IPS DF 4.7 (cell line): ENCODE measurements around the gene IFI27.

Experiments
- DNase-seq: peaks from one replicate; pipeline ENCODE4 v3.0.0-alpha.2; 2013; ENCODE audit warnings: low spot score; ENCODE audit errors: extremely low read depth

Gene IFI27

DNA sequence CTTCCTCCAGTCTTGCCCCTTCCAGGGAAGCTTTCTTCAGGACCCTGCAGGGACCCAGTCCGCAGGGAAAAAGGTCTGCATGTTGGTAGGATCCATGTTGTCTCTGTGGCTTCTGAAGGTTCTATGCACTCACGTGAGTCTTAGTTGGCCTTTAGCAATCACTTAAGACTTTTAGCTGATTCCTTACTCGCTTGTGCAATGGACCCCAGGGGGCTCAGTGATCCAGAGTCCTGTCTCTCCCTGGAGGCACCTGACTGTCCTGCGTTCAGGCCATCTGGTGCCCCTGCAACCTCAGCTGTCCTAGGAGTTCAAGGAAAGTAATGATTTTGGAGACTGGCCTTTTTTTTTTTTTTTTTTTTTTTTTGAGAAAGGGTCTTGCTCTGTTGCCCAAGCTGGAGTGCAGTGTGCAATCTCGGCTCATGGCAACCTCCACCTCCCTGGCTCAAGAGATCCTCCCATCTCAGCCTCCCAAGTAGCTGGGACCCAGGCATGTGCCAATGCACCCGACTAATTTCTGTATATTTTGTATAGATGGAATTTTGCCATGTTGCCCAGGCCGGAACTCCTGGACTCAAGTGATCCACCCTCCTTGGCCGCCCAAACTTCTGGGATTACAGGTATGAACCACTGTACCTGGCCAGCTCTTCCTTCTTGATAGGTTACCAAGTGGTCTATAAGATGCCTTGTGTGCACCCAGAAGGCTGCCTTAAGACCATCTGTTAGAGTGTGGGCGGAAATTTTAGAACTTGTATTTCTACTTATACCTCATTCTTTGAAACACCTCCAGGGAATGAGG lies 14.2 kb downstream of the IFI27 start:
- no peak for DNase-seq

DNA sequence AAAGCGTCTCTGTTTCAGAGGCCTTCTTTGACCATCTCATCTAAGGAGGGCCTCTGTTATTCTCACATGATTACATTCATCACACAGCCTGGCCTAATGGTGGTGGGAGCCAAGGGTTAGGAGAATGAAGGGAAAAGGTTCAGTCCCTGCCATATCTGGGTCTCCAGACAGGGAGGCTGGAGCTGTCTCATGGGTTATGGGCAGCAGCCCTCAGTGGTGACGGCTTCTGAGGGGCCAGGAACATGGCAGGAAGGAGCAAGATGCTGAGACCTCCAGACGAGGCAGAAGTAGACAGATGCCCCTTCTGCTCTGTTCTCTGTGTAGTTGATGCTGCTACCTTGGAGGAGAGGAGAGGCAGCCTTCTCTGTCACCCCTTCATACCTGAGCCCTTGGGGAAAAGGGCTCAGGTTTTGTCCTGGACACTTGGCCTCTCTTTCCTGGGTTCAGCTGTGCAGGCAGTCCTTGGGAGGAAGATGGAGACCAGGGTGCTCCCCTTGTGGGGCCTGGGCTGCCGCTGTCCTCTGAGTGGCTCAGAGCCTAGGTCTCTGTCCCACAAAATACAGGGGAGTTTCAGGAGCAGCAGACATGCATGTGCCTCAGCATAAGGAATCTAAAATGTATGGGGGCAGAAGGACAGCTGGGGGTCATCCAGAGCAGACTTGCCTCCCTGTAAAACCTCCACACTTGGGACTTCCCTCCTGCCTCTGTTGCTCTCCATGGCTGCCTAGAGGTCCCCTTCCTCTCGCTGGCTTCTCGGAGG lies 15.3 kb downstream of the IFI27 start:
- DNase-seq, result no peak

DNA sequence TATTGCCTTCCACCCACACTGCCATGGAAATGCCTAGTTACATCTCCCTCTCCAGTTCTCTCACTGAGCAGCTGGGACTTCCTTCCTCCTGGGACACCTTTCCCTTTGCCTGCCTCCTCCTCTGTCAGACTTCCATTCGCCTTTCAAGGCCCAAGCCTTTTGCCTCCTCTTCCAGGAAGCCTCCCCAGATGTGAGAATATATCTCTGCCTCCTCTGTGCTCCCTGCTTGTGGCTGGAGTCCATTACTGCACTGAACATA lies 15.8 kb downstream of the IFI27 start:
- DNase-seq, result no peak

DNA sequence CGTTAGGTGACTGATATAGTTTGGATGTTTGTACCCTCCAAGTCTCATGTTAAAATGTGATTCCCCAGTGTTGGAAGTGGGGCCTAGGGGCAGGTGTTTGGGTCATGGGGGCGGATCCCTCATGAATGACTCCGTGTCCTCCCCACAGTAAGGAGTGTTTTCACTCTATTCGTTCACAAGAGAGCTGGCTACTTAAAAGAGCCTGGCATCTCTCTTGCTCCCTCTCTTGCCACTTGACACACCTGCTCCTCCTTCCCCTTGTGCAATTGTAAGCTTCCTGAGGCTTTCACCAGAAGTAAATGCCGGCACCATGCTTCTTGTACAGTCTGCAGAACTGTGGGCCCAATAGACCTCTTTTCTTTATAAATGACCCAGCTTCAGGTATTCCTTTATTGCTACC lies 16.3 kb downstream of the IFI27 start:
- no peak for DNase-seq

DNA sequence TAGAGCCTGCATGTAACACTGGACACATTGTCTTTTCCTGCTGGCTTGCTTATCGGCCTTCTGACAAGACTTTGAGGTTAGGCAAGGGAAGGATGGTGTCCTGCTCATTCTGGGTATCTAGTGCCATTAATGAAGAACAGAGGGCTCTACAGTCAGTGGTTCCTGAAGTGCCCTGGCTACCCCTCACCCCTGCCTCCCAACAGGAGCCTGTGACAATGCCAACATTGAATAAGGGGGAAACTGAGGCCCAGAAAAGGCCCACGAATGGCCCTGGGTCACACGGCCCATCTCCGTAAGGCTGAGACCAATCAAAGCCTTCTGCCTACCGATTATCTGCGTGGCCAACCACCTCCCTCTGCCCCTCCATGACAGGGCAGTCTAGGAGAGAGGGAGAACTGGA lies 16.8 kb downstream of the IFI27 start:
- DNase-seq, result no peak

DNA sequence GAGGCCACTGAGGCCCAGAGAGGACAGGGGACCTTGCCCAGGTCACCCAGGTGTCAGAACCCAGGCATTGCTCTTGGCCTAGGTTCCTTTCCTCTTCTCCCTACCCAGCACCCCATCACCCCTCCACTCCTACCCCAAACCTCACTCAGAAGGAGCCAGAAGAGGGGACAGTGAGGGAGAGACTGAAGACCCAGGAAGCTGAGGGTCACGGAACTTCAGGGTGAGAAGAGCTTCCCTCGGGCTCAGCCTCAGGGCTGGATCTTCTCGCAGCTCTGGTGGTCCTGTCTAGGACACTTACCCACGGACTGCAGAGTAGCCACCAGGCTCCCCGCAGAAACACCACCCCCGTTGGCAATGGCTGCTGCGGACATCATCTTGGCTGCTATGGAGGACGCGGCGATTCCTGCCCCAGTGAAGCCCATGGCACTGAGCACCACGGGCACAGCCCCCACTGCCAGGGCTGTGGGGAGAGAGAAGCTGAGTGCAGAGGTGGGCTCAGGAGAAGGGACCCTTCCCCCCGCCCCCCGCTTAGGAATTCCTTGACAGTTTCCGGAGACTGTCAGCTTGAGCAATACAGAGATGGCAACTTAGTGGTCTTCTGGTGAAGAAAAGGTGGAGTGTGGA lies 17.8 kb downstream of the IFI27 start:
- DNase-seq, result no peak

DNA sequence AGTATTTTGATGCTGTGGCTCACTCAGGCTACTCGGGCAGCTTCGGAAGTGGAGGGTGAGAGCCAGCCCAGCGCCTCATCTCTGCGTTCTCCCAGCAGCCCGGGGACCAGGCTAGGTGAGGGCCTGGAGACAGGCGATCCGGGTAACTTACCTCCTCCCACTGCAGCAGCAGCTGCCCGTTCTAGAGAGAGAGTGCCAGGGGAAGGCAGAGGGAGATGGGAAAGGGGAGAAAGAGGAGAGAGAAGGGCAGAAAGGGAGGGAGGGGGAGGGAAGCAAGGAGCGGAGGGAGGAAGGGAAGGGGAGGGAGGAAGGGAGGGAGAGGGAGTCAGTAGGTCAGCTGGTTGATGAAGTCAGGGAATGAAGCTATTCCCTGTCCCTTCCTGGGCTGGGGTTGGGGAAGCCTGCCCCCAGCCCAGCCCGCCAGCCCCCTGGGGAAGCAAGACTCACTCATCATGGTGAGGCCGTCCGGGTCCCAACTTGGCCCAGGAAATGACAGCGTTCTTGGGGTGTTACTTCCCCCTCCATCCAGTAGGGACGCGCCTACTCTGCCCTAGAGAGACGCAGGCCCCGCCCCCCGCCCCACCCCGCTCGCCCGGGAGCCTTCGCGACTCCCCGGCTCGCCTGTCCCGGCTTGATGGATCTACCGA lies 18.7 kb downstream of the IFI27 start, which contains the start of gene IFI27L2:
Gene IFI27L2 (minus strand): TSS at position 494 of the 647 bp plus-strand sequence. CDS start 40 bp downstream, at position 454.
- DNase-seq, result no peak

DNA sequence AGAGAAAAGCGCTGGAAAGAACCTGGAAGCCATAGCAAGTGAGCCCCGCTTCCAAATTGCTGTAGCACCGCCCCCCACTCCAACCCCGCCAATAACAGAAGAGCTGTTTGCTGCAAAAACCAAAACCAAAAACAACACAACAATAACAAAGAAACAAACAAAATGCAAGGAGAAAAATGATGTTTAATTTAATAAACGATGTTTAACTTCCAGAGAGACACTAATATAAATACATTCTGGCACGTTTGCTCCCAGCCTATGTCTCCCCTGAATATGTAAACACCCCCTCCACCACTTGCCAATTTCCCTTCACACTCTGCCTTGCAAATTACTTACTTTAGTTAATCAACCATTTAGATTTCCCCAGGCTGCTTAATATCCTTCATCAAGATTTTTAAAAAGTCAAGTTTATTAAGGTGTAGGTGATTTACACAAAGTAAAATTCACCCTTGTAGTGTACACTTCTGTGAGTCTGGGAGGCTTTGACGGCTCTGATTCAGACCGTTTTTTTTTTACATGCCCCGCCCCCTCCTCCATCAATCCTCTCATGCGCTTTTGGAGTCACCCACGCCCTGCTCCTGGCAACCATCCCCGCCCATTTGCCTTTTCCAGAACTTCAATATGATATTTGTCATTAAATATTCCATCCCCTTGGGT lies 19.4 kb downstream of the IFI27 start:
- DNase-seq, result no peak

DNA sequence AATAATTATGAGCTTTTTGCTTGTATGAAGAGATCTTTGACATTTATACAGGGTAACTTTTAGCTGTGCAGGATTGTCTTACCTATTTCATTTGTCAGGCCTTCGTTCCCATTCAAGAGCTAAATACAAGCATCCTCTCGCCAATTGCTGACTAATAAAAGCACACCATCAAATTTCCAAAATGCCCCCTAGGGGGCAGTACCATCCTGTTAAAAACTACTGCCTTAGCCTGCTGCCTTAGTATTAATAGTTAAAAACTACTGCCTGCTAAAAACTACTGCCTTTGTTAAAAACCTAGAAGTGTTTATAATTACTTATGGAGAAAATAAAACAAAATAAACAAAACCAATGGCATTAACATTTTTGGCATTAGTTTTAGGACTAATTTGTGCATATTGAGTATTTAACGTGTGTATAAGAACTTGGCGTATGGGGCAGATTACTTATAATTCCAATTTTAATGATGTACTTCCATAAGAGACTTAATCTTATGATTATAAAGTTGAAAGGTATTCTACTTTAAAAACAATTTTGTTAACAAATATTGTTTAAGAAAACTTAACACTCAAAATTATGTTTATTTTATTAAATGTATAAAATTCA lies 21.9 kb downstream of the IFI27 start:
- DNase-seq, result no peak

DNA sequence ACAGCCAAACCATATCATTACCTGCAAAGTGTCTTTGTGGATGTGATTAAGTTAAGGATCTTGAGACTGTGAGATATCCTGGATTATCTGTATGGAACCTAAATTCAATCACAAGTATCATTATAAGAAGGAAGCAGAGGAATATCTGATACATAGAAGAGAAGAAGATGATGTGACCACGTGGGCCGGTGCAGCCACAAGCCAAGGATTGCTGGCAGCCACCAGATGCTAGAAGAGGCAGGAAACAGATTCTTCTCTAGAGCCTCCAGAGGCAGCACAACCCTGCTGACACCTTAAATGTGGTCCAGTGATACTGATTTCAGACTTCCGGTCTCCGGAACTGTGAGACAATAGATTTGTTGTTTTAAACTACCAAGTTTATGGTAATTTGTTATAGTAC lies 24.9 kb downstream of the IFI27 start:
- DNase-seq, result no peak

DNA sequence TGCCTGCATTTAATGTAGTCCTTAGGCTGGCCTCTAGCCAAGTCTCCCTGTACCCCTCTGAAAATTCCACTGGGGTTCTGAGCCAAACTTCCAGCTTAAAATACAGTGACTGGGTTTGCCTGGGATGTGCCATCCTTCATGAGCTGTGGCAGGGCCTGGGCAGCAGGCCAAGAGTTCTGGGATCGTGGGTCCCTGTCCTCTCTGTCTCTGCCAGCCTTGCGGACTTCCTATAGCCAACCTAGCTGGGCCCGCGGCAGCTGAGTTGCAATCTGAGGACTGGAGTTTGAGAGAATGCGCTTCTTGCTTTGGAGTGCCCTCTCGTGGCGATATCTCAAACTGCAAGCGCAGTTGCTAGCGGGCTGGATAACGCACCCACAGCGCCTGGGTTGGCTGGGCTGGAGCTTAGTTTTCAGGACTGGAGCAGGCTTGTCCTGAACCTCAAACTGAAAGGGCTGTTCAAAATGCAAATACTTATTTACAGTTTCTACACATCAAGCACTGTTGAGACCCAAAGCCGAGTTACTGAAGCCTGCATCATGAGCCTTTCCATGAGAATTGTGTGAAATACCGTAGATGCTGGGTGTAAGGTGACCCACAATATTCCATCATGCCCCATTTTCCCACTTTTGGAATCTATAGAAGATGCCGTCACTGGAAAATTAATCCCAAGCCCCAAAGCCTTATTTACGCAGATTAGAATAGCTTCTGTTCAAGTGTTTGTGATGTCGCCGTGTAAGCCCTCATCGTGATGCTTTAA lies 26.2 kb downstream of the IFI27 start:
- DNase-seq, result no peak

DNA sequence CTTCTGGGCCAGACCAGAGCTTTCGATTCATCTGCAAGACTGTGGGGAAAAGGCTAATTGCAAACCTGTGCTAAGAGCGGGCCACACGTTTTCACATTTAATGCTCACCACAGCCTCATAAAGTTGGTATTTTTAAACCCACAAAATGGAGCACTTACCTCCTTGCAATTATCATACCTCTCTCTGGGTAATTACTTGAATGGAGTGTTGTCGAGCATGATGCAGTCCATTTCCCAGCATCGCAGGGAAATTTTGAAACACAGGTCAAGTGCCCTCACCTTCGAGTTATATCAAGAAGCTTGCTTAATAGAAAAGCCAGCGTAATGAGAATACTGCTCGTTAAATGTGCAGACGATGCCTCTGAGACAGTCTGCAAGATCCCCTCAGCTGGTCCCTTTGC lies 27.7 kb downstream of the IFI27 start:
- DNase-seq, result no peak

DNA sequence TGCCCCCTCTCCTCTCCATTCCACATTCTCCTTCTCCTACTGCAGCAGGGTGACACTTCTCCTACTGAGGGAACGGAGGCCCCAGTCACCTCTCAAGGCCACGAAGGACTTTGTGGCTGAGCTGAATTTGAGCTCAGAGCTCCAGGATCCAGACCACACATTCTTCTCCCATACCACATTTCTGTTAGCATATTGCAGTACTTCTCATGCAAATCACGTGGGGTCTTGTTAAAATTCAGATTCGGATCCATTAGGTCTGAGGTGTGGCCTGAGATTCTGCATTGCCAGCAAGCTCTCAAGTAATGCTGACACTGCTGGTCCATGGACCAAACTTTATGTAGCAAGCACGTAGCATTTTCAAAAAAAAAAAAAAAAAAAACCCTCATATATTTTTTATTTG lies 28.5 kb downstream of the IFI27 start:
- DNase-seq, result no peak

DNA sequence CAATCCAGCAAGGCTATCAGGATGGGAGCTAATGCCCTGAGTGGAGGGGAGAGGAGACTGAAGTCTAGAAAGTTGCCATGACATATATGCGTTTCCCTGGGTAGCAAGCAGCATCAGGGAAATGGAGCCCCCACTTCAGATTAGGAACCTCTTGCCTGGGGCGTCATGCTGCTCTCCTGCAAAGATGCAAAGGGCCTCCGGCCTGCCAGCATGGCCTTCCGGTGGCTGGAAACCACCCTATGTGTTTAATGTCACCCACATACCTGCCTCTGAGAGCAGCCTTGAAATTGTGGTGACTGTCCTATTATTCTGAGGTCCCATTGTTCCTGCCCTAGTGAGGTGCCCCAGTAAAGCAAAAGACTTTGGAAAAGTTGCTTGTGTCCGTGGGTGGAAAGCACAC lies 28.9 kb downstream of the IFI27 start:
- DNase-seq, result no peak

DNA sequence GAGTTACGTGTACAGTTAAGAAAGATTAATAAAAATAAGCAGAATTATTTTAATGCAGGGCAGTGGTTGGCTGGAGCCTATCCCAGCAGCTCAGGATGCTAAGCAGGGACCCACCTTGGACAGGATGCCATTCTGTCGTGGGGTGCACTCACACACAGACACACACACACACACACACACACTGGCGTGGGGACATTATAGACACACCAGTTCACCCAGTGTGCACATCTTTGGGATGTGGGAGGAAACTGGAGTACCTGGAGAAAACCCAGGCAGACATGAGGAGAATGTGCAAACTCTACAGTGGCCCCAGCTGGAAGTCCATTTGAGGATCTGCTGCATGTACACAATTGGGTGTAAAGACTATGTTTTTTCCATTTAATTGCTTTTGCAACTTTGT lies 31.7 kb downstream of the IFI27 start:
- no peak for DNase-seq

DNA sequence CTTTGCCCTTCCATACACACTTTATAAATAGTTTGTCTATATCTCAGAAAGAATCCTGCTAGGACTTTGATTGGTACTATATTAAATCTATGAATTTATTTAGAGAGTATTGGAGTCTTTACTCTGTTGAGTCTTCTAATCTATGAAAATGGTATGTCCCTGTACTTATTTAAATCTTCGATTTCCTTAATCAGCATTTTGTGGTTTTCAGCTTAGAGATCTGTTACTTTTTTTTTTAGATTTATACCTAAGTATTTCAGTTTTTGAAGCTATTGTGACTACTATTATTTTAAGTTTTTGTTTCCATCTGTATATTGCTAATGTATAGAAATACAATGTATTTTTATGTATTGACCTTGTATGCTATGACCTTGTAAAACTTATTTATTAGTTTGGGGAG lies 32.3 kb downstream of the IFI27 start:
- DNase-seq, result no peak

DNA sequence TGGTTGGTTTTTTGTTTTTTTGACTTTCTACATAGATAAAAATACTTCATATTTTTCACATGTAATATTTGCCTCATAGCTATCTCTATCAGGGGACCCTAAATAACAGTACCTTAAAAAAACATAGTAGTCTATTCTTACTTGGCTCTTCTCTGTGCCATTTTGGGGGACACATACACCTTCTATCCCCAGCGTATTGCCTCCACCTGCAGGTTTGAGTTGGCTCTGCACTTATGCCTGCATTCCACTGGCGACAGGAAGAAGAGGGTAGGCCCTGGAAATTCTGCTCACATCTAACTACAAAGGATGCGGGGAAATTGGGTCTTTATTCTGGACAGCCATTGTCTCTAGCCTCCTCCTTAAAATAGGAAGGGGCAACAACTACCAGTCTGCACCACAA lies 32.7 kb downstream of the IFI27 start:
- no peak for DNase-seq

DNA sequence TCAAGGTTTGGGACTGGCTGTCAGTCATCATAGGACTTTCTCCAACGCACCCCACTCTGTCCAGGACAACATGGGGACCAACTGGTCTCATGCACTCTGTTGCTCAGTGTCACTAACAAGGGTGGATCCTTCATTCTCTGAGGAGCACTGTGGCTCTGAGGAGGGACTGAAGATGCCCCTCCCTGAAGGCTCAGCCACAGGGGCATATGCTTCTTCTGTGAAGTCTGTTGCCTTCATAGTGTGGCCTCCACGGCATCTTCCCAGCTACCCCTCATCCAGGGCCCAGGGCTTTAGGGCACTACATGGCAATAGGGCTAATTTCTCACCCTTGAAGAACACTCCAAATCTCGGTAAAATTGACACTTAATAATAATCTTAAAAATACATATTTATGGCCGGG lies 33.2 kb downstream of the IFI27 start:
- no peak for DNase-seq

DNA sequence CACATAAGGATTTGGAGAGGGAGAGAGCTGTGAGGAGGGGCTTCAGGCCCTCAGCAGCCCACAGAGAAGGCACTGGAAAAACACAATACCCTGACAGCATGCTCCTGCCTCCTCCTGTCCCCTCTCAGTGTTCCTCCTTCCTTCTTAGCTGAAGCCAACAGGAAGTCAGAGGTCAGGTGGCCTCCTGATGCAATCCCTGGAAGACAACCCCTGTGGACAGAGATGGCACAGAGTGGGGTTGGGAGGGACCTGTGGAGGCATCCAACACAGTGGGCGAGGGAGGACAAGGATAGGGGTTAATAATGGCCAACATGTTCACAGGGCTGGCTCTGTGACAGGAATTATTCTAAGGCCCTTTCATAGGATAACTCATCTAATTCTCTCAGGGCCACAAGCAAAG lies 34.2 kb downstream of the IFI27 start:
- DNase-seq, result no peak

DNA sequence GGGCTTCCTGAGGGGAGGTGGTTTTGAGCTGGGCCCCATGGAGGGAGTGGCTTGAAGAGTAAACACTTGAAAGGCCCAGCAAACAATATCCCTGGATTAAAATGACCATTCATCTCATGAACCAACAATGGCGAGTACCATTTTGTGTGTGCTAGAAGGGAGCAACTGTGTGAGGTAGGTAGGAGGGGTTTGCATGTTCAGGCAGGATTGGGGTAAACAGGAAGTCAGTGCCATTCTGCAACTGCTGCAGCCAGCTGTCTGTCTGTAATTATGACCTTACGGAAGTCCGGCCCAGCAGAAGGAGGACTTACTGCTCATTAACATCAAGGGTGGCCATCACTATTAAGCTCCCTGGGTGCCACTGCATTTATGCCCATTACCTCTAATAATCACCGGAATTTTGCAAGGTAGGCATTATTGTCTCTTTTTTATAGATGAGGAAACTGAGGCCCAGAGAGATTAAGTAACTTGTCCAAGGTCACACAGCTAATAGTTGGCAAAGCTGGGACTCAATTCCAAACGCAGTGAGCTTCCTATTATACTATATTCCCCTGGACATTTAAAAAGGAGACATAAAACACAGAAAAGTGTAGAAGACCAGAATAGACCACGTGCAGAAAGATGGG lies 35.5 kb downstream of the IFI27 start:
- no peak for DNase-seq
